Activated B cell treated with CpG ODN at 0.5 μM for 24 hours (primary cell): ENCODE data around the gene AAK1. TPM values are rescaled to one million over a fixed set of nuclear protein-coding genes. Genes with fewer than 3 reads are reported as not detected.
"Not testable (repeated sequence)": the region's sequence is repeated elsewhere in the genome, so short reads cannot be mapped to it uniquely, and the experiment has no call there.

Experiments used
- ATAC-seq: fragments of 200-7000 bp; cut with Tn5 transposase; one replicate; pipeline ENCODE4 v1.10.0; 2021; ENCODE audit warnings: low read depth, mild to moderate bottlenecking, moderate library complexity
- CTCF ChIA-PET: fragments of 350-600 bp; sonication (Branson Sonifier 250); formaldehyde crosslinking; loops from one replicate; lab custom pipeline; 2021; ENCODE audit warnings: antibody characterized with exemption; lab: Charles Lee
- POLR2A ChIA-PET: fragments of 350-600 bp; sonication (Branson Sonifier 250); formaldehyde crosslinking; loops from one replicate; lab custom pipeline; 2021; ENCODE audit warnings: antibody characterized with exemption; lab: Charles Lee
- DNase-seq: peaks from one replicate; pipeline ENCODE4 v3.0.0; 2022
- H3K27ac Mint-ChIP-seq: one replicate; pipeline ENCODE4 v1.8.0; 2020; ENCODE audit warnings: mixed read lengths
- H3K27me3 Mint-ChIP-seq: one replicate; pipeline ENCODE4 v1.8.0; 2021; ENCODE audit warnings: mixed read lengths
- H3K36me3 Mint-ChIP-seq: one replicate; pipeline ENCODE4 v1.8.0; 2021; ENCODE audit warnings: low read depth, mixed read lengths
- H3K4me1 Mint-ChIP-seq: one replicate; pipeline ENCODE4 v1.8.0; 2021; ENCODE audit warnings: mixed read lengths
- H3K4me3 Mint-ChIP-seq: one replicate; pipeline ENCODE4 v1.8.0; 2020; ENCODE audit warnings: mild to moderate bottlenecking, mixed read lengths
- H3K9me3 Mint-ChIP-seq: one replicate; pipeline ENCODE4 v1.8.0; 2020; ENCODE audit warnings: mixed read lengths
- CTCF ChIP-seq: fragments of 200-600 bp; IDR thresholded peaks from one replicate; pipeline ENCODE4 v1.8.0; 2022; ENCODE audit warnings: antibody characterized with exemption, mild to moderate bottlenecking
- intact Hi-C: fragments of 100-400 bp; cut with micrococcal nuclease; formaldehyde crosslinking; loops from one replicate; pipeline ENCODE4 v1.15.1; 2024
- total RNA-seq: library from RNA; stranded (reverse); gene quantifications from 2 replicates; pipeline ENCODE4 v1.2.3, GENCODE V29; 2022

AAK1 gene
- total RNA-seq, 1 donor from 2014 or later = 4.7 TPM

- ChIA-PET CTCF (interaction anchor here (2.4 kb wide), 1 partner anchor 11 kb away, joined by 7 read pairs; no protein-coding TSS in a partner anchor), POLR2A (no interaction called here)
- no peak overlapping the region for H3K4me3 Mint-ChIP-seq
- intact Hi-C loops = no loop called here
- ATAC-seq (no peak), DNase-seq (no peak)
- H3K27me3 Mint-ChIP-seq = peaks cover 7% of the 10 kb centered on the region
- TF ChIP-seq CTCF = no peak
- no peak overlapping the region for H3K27ac Mint-ChIP-seq
- H3K36me3 Mint-ChIP-seq = no peaks in the 10 kb centered on the region
- no peaks in the 10 kb centered on the region for H3K9me3 Mint-ChIP-seq
- H3K4me1 Mint-ChIP-seq = no peaks in the 10 kb centered on the region
Measured at GRCh38 chr2:69576880-69577279, 66.7 kb downstream of the AAK1 start.

GRCh38 chr2:69575926-69576325 is 67.6 kb downstream of the AAK1 start:
- intact Hi-C loops = no loop called here
- H3K4me1 Mint-ChIP-seq = no peaks in the 10 kb centered on the region
- POLR2A ChIA-PET = no interaction called here
- H3K4me3 Mint-ChIP-seq = no peak overlapping the region
- H3K27me3 Mint-ChIP-seq = peaks cover 7% of the 10 kb centered on the region
- no peak for DNase-seq
- no peak for ATAC-seq
- no peak overlapping the region for H3K27ac Mint-ChIP-seq
- no peaks in the 10 kb centered on the region for H3K9me3 Mint-ChIP-seq
- no peaks in the 10 kb centered on the region for H3K36me3 Mint-ChIP-seq
- TF ChIP-seq CTCF = no peak
- CTCF ChIA-PET = interaction anchor here (2.4 kb wide), 1 partner anchor 10 kb away, joined by 7 read pairs; no protein-coding TSS in a partner anchor

- CTCF ChIA-PET = interaction anchor here (2.4 kb wide), 1 partner anchor 10 kb away, joined by 7 read pairs; no protein-coding TSS in a partner anchor
- POLR2A ChIA-PET, H3K4me1 Mint-ChIP-seq, H3K4me3 Mint-ChIP-seq, H3K36me3 Mint-ChIP-seq, DNase-seq, intact Hi-C loops, H3K27ac Mint-ChIP-seq, ATAC-seq, H3K27me3 Mint-ChIP-seq, H3K9me3 Mint-ChIP-seq: not testable (repeated sequence)
Measured at GRCh38 chr2:69575371-69575770, 68.2 kb downstream of the AAK1 start.

- Mint-ChIP-seq H3K27me3 (peaks cover 7% of the 10 kb centered on the region), H3K9me3 (no peaks in the 10 kb centered on the region), H3K4me3 (no peak overlapping the region), H3K27ac (no peak overlapping the region), H3K36me3 (no peaks in the 10 kb centered on the region), H3K4me1 (no peaks in the 10 kb centered on the region)
- DNase-seq = no peak
- POLR2A ChIA-PET = no interaction called here
- CTCF ChIA-PET = interaction anchor here (2.9 kb wide), 1 partner anchor 8 kb away, joined by 14 read pairs; no protein-coding TSS in a partner anchor
- ATAC-seq = no peak
- no peak for TF ChIP-seq CTCF
- intact Hi-C loops = no loop called here
Measured at GRCh38 chr2:69572641-69573040, 70.9 kb downstream of the AAK1 start.

- Mint-ChIP-seq H3K4me1 (no peaks in the 10 kb centered on the region), H3K4me3 (no peak overlapping the region), H3K27me3 (peaks cover 7% of the 10 kb centered on the region), H3K36me3 (no peaks in the 10 kb centered on the region), H3K9me3 (no peaks in the 10 kb centered on the region), H3K27ac (no peak overlapping the region)
- ATAC-seq (no peak), DNase-seq (no peak)
- TF ChIP-seq CTCF = no peak
- ChIA-PET CTCF (interaction anchor here (0.8 kb wide), 1 partner anchor 17 kb away, joined by 4 read pairs; no protein-coding TSS in a partner anchor), POLR2A (no interaction called here)
- intact Hi-C loops = no loop called here
Measured at GRCh38 chr2:69571189-69571588, 72.3 kb downstream of the AAK1 start.

GRCh38 chr2:69570474-69570873 is 73.1 kb downstream of the AAK1 start:
- intact Hi-C loops = no loop called here
- no peak for TF ChIP-seq CTCF
- POLR2A ChIA-PET = no interaction called here
- Mint-ChIP-seq H3K27ac (no peak overlapping the region), H3K36me3 (no peaks in the 10 kb centered on the region), H3K9me3 (no peaks in the 10 kb centered on the region), H3K27me3 (peaks cover 7% of the 10 kb centered on the region), H3K4me3 (no peak overlapping the region), H3K4me1 (no peaks in the 10 kb centered on the region)
- ATAC-seq (no peak), DNase-seq (no peak)
- CTCF ChIA-PET = no interaction called here
